ENCODE data around the gene GABRE. TPM values are rescaled to one million over a fixed set of nuclear protein-coding genes. Genes with fewer than 3 reads are reported as not detected.

The GABRE gene, protein sequence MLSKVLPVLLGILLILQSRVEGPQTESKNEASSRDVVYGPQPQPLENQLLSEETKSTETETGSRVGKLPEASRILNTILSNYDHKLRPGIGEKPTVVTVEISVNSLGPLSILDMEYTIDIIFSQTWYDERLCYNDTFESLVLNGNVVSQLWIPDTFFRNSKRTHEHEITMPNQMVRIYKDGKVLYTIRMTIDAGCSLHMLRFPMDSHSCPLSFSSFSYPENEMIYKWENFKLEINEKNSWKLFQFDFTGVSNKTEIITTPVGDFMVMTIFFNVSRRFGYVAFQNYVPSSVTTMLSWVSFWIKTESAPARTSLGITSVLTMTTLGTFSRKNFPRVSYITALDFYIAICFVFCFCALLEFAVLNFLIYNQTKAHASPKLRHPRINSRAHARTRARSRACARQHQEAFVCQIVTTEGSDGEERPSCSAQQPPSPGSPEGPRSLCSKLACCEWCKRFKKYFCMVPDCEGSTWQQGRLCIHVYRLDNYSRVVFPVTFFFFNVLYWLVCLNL
- total RNA-seq (2016; rRNA removed; fragmentation: Illumina TruSeq; extraction: Trizol) = 2.6 and 12.2 TPM in 2 replicates
- total RNA-seq (2016; cell fraction: cytosol; rRNA removed; fragmentation: Illumina TruSeq; extraction: Trizol; ENCODE audit: low read depth) = 1.6 and 2.6 TPM in 2 replicates
- 2.2 and 12.5 TPM in 2 replicates for total RNA-seq (2016; cell fraction: insoluble cytoplasmic fraction; rRNA removed; fragmentation: Illumina TruSeq; extraction: Trizol)
- 2.0 and 2.2 TPM in 2 replicates for total RNA-seq (2016; cell fraction: membrane; rRNA removed; fragmentation: Illumina TruSeq; extraction: Trizol)
- total RNA-seq (2016; cell fraction: nucleus; rRNA removed; fragmentation: Illumina TruSeq; extraction: Trizol) = 31.1 and 42.3 TPM in 2 replicates
- polyA plus RNA-seq (2011; rRNA removed) = 63.7 and 66.2 TPM in 2 replicates
- polyA plus RNA-seq (2011; cell fraction: cytosol; rRNA removed) = 7.9 and 9.9 TPM in 2 replicates
- polyA plus RNA-seq (2011; cell fraction: nucleus; rRNA removed) = 509 and 579 TPM in 2 replicates
- 45.9 and 59.3 TPM in 2 replicates for polyA plus RNA-seq (2012)
- polyA plus RNA-seq (2016; cell fraction: cytosol; fragmentation: Illumina TruSeq; extraction: Trizol; ENCODE audit: low read depth) = 0.54 and 0.57 TPM in 2 replicates
- polyA plus RNA-seq (2016; cell fraction: insoluble cytoplasmic fraction; fragmentation: Illumina TruSeq; extraction: Trizol; ENCODE audit: low read depth) = 1.7 and 2.5 TPM in 2 replicates
- polyA plus RNA-seq (2016; cell fraction: membrane; fragmentation: Illumina TruSeq; extraction: Trizol; ENCODE audit: low read depth) = 1.5 and 2.0 TPM in 2 replicates
- polyA plus RNA-seq (2016; cell fraction: nucleus; fragmentation: Illumina TruSeq; extraction: Trizol; ENCODE audit: insufficient read depth, low read depth) = 48.8 and 52.1 TPM in 2 replicates
- polyA minus RNA-seq (2011; rRNA and poly(A)+ RNA removed; ENCODE audit: low replicate concordance) = 115 and 431 TPM in 2 replicates
- polyA minus RNA-seq (2011; cell fraction: cytosol; rRNA and poly(A)+ RNA removed) = 5.2 and 6.2 TPM in 2 replicates
- polyA minus RNA-seq (2011; cell fraction: nucleus; rRNA and poly(A)+ RNA removed) = 361 and 396 TPM in 2 replicates
- Bru-seq, nascent RNA = percentile 76 among the genes with signal in this experiment
- percentile 61 among the genes with signal in this experiment for BruChase-seq, experiment 1, labeled RNA remaining after a 6-hour chase
- BruChase-seq, experiment 2, labeled RNA remaining after a 2-hour chase = percentile 76 among the genes with signal in this experiment
- long read RNA-seq, experiment 1, partial matches to known transcripts = 0 of 1 reads
- long read RNA-seq, experiment 1, other reads (novel, unspliced or antisense) = 1 of 1 reads
- long read RNA-seq, experiment 2, full-length matches to known transcripts = 2 of 5 reads
- long read RNA-seq, experiment 2, partial matches to known transcripts = 0 of 5 reads
- long read RNA-seq, experiment 2, other reads (novel, unspliced or antisense) = 3 of 5 reads

DNA sequence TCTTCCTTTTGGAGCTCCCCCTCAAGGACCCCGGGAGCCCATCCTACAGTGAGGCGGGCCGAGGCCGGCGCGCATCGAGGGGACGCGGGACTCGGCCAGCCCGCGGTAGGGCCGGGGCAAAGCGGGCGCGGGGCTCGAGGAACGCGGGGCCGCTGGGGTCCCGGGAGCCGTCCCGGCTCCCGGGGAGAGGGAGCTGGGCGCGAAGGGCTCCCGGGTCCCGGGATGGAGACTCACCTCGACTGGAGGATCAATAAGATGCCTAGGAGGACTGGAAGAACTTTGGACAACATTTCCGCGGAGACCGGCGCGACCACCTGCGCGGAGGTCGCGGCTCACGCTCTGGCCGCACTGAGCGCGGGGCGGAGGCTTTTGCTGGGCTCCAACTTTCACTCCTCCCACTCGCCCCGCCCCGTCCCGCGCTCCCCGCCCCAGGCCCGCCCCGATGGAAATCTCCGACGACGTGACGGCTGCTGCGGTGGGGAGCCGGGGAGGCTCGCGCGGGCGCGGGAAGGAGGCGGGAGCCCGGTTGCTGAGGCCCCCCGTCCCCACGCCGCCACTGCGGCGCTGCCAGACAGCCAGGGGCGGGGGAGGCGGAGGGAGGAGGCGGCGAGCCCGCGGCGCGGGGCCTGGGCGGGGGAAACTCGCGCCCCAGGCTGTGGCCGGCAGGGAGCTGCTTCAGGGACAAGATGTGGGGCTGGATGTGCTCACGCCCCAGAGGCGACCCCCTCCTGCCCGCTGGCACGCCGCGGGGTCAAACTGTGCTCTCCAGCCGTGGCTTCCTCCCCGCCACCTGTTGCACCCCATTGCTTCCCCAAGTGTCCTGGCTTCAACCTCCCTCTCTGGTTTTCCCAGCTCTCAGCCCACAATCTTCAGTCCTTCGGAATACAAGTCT is at the start of gene GABRE:
Gene GABRE, minus strand, starts transcription at position 341 of the 892 bp plus-strand sequence. Its CDS starts 51 bp downstream, at position 290.
- DNase-seq (ENCODE audit: low spot score) (no peak), FAIRE-seq (no peak), ATAC-seq (peak; percentile 71)
- H3K9ac ChIP-seq (ENCODE audit: insufficient read depth, low read depth, low read length) = peak within 1 kb of the TSS; percentile 82
- WGBS (ENCODE audit: low lambda C conversion rate) = 86% methylated on average over 1 of the region's 90 CpGs
- intact Hi-C loops (cut with micrococcal nuclease; ENCODE audit: unreplicated experiment) (loop anchor here (10.0 kb wide), 2 partner anchors 90 to 440 kb away; no protein-coding TSS in a partner anchor), in situ Hi-C loops (cut with HindIII; ENCODE audit: extremely low pct_ligation_motif_present, low pct_unique_long_range_greater_than_20kb) (no loop called here)
- H3K36me3 ChIP-seq (replicated peaks in 1 of 2; ENCODE audit: control insufficient read depth in 1 of 2, insufficient read depth in 2 of 2, low read length in 2 of 2) = peaks cover 3 to 6% of the 10 kb centered on the region in 2 experiments; a peak in 3 of 5 replicates
- H3K79me2 ChIP-seq (ENCODE audit: insufficient read depth, low read length) = peaks cover 28% of the 10 kb centered on the region
- peak within 1 kb of the TSS; percentile 68 to 78 (median 77) for H3K4me3 ChIP-seq (replicated peaks in 1 of 3; ENCODE audit: insufficient read depth in 1 of 3, low read depth in 2 of 3, low read length in 3 of 3)
- H3K27ac ChIP-seq (ENCODE audit: extremely low read length, insufficient read depth, low read length) = peak within 1 kb of the TSS; percentile 59
- H4K20me1 ChIP-seq (ENCODE audit: insufficient read depth, low read length) = peaks cover 13% of the 10 kb centered on the region; the same call in 1 of the 2 replicates
- H3K27me3 ChIP-seq (ENCODE audit: control insufficient read depth in 1 of 2, insufficient read depth in 2 of 2, low read length in 2 of 2) = no peaks in the 10 kb centered on the region; a peak in 1 of 5 replicates
- no peaks in the 10 kb centered on the region for H3K9me3 ChIP-seq (ENCODE audit: low read length)
- CTCF ChIA-PET (ENCODE audit: low intra/inter-chr PET ratio, low total read pairs) = no interaction called here
- BruUV-seq (replicated peaks) = no TSS peak
- POLR2A ChIA-PET = interaction anchor here (5.8 kb wide), 1 partner anchor 10 kb away, joined by 91 read pairs; no protein-coding TSS in a partner anchor
- H3K4me1 ChIP-seq (ENCODE audit: insufficient read depth, low read length) = peaks cover 40% of the 10 kb centered on the region
- peak within 1 kb of the TSS; percentile 80 for H3K4me2 ChIP-seq (ENCODE audit: low read depth, low read length)
- no peak within 1 kb of the TSS for H2AFZ ChIP-seq (ENCODE audit: low read length)
- TF ChIP-seq NFKB2 (CRISPR knock-in tag; IDR thresholded peaks at IDR 0.05; ENCODE audit: borderline replicate concordance) (peak; percentile 44; the same call in 1 of the 2 replicates), FLYWCH1 (CRISPR knock-in tag; IDR thresholded peaks at IDR 0.05) (no peak), ARID5B (CRISPR knock-in tag; IDR thresholded peaks at IDR 0.05) (peak; percentile 31; the same call in 1 of the 2 replicates), SALL1 (CRISPR knock-in tag; IDR thresholded peaks at IDR 0.05) (peak; percentile 29; the same call in 1 of the 2 replicates), ZNF530 (CRISPR knock-in tag; IDR thresholded peaks at IDR 0.05; ENCODE audit: low read depth) (no peak), DR1 (CRISPR knock-in tag; IDR thresholded peaks at IDR 0.05) (peak; percentile 56; the same call in 1 of the 2 replicates), GABPB1 (CRISPR knock-in tag; IDR thresholded peaks at IDR 0.05) (0 out of 2 replicates have a peak, but pooled peaks have one; percentile 32), THAP11 (CRISPR knock-in tag; IDR thresholded peaks at IDR 0.05) (0 out of 2 replicates have a peak, but pooled peaks have one; percentile 17)
- TF ChIP-seq, protein P1, sequence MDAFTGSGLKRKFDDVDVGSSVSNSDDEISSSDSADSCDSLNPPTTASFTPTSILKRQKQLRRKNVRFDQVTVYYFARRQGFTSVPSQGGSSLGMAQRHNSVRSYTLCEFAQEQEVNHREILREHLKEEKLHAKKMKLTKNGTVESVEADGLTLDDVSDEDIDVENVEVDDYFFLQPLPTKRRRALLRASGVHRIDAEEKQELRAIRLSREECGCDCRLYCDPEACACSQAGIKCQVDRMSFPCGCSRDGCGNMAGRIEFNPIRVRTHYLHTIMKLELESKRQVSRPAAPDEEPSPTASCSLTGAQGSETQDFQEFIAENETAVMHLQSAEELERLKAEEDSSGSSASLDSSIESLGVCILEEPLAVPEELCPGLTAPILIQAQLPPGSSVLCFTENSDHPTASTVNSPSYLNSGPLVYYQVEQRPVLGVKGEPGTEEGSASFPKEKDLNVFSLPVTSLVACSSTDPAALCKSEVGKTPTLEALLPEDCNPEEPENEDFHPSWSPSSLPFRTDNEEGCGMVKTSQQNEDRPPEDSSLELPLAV (CRISPR knock-in tag; conservative IDR thresholded peaks at IDR 0.05; ENCODE audit: low read depth) = no peak

Data from HepG2 (cell line).